ENCODE data around the gene IMPDH1.

The IMPDH1 gene

DNA sequence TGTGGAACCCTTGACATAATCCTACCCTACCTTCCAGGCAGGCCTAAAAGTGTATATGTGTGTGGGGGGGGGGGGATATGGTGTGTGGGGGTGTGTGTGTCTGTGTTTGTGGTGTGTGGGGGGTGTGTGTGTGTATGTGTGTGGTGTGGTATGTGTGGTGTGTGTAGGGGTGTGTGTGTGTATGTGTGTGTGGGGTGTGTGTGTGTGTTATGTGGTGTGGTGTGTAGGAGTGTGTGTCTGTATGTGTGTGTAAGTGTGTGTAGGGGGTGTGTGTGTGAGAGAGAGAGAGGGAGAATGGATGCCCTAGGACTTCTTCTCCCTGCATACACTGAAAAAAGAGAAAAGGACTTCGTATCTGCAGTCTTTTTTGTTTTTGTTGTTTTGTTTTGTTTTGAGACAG, 12.3 kb upstream of the IMPDH1 start:
- H3F3A ChIP-seq (ENCODE audit: insufficient read depth, low read length), result no peaks in the 10 kb centered on the region
- no peak overlapping the region for H3K27ac ChIP-seq (ENCODE audit: low read length)
- H3K79me2 ChIP-seq (ENCODE audit: low read length), result no peaks in the 10 kb centered on the region
- H3K9ac ChIP-seq (ENCODE audit: low read length), result no peak overlapping the region
- H3K4me1 ChIP-seq (ENCODE audit: low read length), result peaks cover 7% of the 10 kb centered on the region; the same call in 1 of the 2 replicates
- H2AFZ ChIP-seq (ENCODE audit: low read length), result no peak overlapping the region
- no peak for DNase-seq
- H3K4me3 ChIP-seq (ENCODE audit: low read length), result no peak overlapping the region
- no peaks in the 10 kb centered on the region for H3K9me3 ChIP-seq (replicated peaks; ENCODE audit: insufficient read depth, low read length)
- no peaks in the 10 kb centered on the region for H3K9me2 ChIP-seq (replicated peaks; ENCODE audit: insufficient read depth, low read length)
- no peak overlapping the region for H3K4me2 ChIP-seq (ENCODE audit: low read depth, low read length)
- TF ChIP-seq EZH2 (optimal IDR thresholded peaks at IDR 0.05; ENCODE audit: low read depth, low read length), result no peak
- TF ChIP-seq, protein P1, sequence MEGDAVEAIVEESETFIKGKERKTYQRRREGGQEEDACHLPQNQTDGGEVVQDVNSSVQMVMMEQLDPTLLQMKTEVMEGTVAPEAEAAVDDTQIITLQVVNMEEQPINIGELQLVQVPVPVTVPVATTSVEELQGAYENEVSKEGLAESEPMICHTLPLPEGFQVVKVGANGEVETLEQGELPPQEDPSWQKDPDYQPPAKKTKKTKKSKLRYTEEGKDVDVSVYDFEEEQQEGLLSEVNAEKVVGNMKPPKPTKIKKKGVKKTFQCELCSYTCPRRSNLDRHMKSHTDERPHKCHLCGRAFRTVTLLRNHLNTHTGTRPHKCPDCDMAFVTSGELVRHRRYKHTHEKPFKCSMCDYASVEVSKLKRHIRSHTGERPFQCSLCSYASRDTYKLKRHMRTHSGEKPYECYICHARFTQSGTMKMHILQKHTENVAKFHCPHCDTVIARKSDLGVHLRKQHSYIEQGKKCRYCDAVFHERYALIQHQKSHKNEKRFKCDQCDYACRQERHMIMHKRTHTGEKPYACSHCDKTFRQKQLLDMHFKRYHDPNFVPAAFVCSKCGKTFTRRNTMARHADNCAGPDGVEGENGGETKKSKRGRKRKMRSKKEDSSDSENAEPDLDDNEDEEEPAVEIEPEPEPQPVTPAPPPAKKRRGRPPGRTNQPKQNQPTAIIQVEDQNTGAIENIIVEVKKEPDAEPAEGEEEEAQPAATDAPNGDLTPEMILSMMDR (IDR thresholded peaks at IDR 0.05; ENCODE audit: low read length), result no peak
- TF ChIP-seq EZH2phosphoT487 (IDR thresholded peaks at IDR 0.05; ENCODE audit: low read length), result no peak
- no peaks in the 10 kb centered on the region for H3K27me3 ChIP-seq (replicated peaks; ENCODE audit: insufficient read depth, low read length)
- H3K36me3 ChIP-seq (replicated peaks; ENCODE audit: insufficient read depth, low read length), result no peaks in the 10 kb centered on the region
- H4K20me1 ChIP-seq (ENCODE audit: insufficient read depth, low read length), result no peaks in the 10 kb centered on the region

DNA sequence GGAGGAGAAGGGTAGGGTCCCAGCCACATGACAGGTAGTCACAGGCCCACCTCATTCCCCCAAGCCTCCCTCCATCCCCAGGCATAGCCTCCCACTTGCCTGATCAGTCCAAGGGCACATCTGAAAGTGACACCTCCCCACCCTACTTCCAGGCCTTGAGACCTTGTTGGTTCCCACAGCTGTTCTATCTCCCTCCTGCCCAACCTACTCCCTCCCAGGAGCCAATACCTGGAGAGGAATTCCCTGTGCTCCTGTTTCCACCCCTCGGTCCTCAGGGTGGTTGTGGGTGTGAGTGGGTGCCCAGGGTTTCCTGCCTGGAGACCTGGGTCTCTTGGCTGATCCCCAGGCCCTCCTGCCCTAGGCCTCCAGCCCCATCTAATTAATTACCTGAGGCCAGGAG, 11.6 kb upstream of the IMPDH1 start:
- Histone ChIP-seq H3K36me3 (replicated peaks; ENCODE audit: insufficient read depth, low read length) (no peaks in the 10 kb centered on the region), H3K9me3 (replicated peaks; ENCODE audit: insufficient read depth, low read length) (no peaks in the 10 kb centered on the region), H3K4me2 (ENCODE audit: low read depth, low read length) (no peak overlapping the region), H4K20me1 (ENCODE audit: insufficient read depth, low read length) (no peaks in the 10 kb centered on the region), H3K4me3 (ENCODE audit: low read length) (no peak overlapping the region), H3K9me2 (replicated peaks; ENCODE audit: insufficient read depth, low read length) (no peaks in the 10 kb centered on the region), H3K4me1 (ENCODE audit: low read length) (peaks cover 7% of the 10 kb centered on the region; the same call in 1 of the 2 replicates), H2AFZ (ENCODE audit: low read length) (peak overlapping the region; percentile 69; the same call in 1 of the 2 replicates), H3F3A (ENCODE audit: insufficient read depth, low read length) (no peaks in the 10 kb centered on the region), H3K27me3 (replicated peaks; ENCODE audit: insufficient read depth, low read length) (no peaks in the 10 kb centered on the region), H3K27ac (ENCODE audit: low read length) (no peak overlapping the region), H3K9ac (ENCODE audit: low read length) (no peak overlapping the region), H3K79me2 (ENCODE audit: low read length) (no peaks in the 10 kb centered on the region)
- no peak for DNase-seq
- TF ChIP-seq EZH2 (optimal IDR thresholded peaks at IDR 0.05; ENCODE audit: low read depth, low read length), result no peak
- TF ChIP-seq, protein P1 (IDR thresholded peaks at IDR 0.05; ENCODE audit: low read length), result no peak
- no peak for TF ChIP-seq EZH2phosphoT487 (IDR thresholded peaks at IDR 0.05; ENCODE audit: low read length)

DNA sequence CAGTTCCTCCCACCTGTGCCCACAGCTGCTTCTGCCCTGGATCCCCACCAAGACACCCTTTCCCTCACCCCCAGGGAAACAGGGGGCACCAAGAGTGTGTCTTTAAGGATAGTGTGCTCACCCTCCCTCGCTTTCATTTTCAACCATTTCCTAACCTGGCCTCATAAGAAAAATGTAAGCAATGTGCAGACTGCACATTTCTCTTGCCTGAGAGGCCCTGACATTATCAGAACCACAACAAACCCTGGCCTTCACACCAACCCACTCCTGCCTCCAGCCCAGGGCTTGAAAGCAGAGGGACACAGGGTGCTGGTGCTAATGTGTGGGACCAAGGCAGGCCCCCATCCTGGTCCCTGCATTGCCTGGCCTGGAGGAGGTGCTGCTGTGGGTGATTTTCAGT, 11.0 kb upstream of the IMPDH1 start:
- H3F3A ChIP-seq (ENCODE audit: insufficient read depth, low read length), result no peaks in the 10 kb centered on the region
- H3K79me2 ChIP-seq (ENCODE audit: low read length), result no peaks in the 10 kb centered on the region
- H4K20me1 ChIP-seq (ENCODE audit: insufficient read depth, low read length), result no peaks in the 10 kb centered on the region
- no peak overlapping the region for H3K4me3 ChIP-seq (ENCODE audit: low read length)
- no peaks in the 10 kb centered on the region for H3K27me3 ChIP-seq (replicated peaks; ENCODE audit: insufficient read depth, low read length)
- H2AFZ ChIP-seq (ENCODE audit: low read length), result peak overlapping the region; percentile 69
- H3K9me2 ChIP-seq (replicated peaks; ENCODE audit: insufficient read depth, low read length), result no peaks in the 10 kb centered on the region
- H3K36me3 ChIP-seq (replicated peaks; ENCODE audit: insufficient read depth, low read length), result no peaks in the 10 kb centered on the region
- no peak for DNase-seq
- peaks cover 7% of the 10 kb centered on the region; the same call in 1 of the 2 replicates for H3K4me1 ChIP-seq (ENCODE audit: low read length)
- no peak overlapping the region for H3K27ac ChIP-seq (ENCODE audit: low read length)
- H3K9ac ChIP-seq (ENCODE audit: low read length), result no peak overlapping the region
- no peaks in the 10 kb centered on the region for H3K9me3 ChIP-seq (replicated peaks; ENCODE audit: insufficient read depth, low read length)
- TF ChIP-seq EZH2 (optimal IDR thresholded peaks at IDR 0.05; ENCODE audit: low read depth, low read length), result no peak
- TF ChIP-seq, protein P1 (IDR thresholded peaks at IDR 0.05; ENCODE audit: low read length), result 0 out of 2 replicates have a peak, but pooled peaks have one; percentile 13
- peak overlapping the region; percentile 47 for H3K4me2 ChIP-seq (ENCODE audit: low read depth, low read length)
